GM18868 (cell line): Measurements from ENCODE around the gene PIP5K1C.
"Not testable (repeated sequence)": the region's sequence is repeated elsewhere in the genome, so short reads cannot be mapped to it uniquely, and the experiment has no call there.

Source experiments
- ATAC-seq: cut with Tn5 transposase; IDR thresholded peaks from one replicate; pipeline ENCODE4 v1.9.1; 2021; ENCODE audit warnings: mild to moderate bottlenecking, moderate library complexity; ENCODE audit not compliant: unreplicated experiment

Gene PIP5K1C

DNA sequence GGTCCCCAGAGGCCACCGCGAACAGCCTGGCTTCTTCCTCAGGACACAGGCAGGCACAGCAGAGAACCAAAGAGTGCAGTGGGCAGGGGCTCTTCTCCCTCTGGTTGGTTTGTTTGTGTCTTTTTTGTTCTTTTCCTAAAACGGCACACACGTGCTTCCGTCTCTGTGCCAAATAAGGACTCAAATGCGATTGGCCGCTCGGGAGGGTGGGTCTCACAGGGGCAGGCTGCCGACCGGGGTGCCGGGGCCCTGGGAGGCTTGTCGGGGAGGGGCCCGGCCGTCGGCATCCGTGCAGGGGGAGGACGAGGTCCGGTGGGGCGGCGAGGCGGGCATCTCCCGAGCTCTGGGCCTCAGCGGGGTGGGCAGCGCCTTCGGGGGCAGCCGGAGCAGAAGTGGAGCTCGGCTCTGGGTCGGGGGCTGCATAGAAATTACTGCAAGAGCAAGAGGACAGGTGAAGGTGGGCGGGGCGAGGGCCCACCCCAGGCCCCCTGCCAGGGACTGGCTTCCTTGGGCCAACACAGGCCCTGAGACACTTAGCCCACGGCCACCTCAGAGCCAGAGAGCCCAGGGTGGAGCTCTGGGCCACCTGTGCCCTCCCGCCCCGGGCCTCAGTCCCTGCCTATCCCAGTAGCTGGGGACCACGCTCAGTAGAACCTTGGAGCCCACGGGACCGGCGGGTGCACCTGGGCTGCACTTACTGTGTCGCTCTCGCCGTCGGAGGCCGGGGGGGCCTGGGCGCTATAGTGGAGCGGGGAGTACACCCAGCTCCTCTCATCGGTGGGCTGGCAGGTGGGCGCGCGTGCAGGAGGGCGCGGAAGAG lies 67.3 kb downstream of the PIP5K1C start:
- no peak for ATAC-seq

DNA sequence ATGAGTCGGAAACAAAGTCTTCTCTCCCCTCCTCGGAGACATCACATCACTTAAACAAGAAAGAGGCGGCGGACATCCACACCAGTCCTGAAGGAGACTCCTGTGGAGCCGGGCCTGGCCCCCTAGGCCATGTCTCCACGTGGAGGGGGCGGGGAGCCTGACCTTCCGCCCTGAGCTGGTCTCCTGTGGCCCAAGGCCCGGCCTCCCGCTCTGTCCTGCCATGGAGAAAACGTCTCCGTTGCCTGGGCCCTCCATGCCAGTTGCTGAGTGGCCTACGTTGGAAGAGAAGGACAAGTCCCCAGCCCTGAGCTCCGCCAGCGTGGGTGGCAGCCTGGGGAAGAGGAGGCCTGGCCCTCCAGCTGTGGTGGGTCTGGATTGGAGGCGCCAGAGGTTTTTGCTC lies 68.2 kb downstream of the PIP5K1C start:
- ATAC-seq: no peak

DNA sequence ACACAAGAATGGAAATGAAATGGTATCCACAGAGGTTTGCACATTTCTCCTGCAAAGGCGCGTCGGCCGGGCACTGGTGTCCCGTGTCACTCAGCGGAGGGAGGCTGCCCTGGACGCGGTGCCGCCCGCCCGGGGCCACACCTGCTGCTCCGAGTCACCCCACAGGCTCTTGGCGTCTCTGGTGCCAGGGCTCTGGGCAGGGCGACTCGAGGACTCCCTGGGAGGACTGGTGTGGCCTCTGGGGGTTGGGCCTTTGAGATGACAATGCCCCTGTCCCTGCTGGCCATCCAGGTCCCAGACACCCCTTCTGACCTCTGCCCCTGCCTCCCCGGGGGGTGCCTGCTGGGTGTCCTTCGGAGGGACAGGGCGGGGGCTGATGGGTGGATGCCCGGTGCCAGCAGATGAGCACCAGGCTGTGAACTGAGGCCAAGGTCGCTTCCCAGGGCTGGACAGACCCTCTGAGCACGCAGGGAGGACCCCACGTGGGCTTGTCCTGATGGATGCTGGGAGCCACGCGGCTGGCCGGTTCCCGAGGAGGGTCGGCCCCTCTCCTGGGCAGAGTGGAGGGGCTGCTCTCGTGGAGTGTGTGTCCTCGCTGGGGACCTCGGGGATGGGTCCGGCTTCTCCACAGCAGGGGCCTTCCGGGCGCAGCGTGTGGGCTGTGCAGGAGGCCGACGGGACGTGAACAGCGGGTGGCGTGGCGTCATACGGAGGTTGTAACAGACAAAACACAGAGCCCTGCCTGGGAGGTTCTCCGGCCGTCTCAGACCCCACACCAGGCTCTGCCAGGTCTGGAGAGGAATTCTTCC lies 69.0 kb downstream of the PIP5K1C start:
- ATAC-seq: no peak

DNA sequence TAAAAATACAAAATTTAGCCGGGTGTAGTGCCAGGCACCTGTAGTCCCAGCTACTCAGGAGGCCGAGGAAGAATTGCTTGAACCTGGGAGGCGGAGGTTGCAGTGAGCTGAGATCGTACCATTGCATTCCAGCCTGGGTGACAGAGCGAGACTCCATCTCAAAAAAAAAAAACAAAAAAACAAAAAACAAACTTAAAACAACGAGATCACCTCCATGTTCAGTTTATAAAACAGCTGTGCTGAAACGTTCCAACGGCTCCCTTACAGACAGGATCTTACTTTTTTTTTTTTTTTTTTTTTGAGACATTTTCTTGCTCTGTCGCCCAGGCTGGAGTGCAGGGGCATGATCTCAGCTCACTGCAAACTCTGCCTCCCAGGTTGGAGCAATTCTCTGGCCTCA lies 71.5 kb downstream of the PIP5K1C start:
- not testable (repeated sequence) for ATAC-seq

DNA sequence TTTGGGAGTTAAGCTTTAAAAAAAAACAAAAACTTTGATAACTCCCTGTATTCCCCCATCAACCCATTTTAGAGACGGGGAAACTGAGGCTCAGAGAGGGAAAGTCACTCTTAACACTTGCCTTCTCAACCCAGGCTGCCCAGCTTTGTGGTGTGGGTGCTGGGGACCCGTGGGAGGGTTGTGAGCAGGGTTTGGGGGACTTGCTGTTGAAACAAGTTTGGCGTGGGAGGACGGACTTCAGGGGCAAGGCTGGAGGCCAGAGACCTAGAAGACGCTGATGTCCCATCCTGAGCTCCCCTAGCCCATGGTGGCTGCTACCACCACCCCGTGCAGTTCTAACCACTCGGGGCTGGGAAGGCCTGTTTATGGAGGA lies 72.9 kb downstream of the PIP5K1C start:
- ATAC-seq: no peak

DNA sequence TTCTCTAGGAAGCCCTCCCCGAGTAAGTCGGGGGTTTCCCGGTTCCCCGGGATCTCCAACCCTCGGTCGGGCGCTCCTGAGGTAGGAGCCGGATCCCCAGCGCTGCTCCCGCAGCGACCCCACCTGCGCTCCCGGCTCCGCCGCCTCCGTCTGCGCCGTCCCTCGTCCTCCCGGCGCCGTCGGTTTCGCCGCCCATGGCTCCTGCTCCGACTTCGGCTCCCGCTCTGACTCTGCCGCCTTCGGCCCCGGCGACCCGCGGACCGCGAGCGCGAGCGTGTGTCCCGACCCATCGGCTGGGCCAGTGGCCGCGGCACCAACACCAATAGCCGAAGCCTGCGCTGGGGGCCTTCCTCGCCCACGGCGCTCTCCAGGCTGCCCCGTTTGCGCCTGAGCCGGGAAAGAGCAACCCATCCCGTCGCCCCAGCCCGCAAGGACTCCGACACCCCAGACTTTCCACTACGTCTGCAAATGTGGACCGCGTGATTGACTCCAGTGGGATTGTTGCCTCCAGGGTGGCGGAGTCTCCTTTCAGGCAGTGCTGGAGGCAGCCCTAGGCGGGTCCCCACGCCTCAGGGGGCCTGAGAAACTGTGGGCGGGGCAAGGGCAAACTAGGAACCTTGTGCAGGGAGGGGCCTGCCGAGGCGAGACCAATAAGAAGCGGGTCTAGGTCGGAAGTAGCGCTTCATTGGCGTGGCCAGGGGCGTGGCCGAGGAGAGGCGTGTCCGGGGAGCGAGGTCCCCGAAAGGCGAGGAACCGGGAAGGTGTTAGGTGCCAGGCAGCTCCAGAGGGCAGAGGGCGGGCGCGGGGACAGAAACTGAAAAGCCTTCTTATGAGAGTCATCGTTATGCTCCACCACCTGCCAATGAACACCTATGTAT lies 73.6 kb downstream of the PIP5K1C start, which contains the start of gene CACTIN:
TSS of gene CACTIN (minus strand) at position 318 of the 878 bp plus-strand sequence. CDS start at position 290, 28 bp downstream.
- peak; percentile 92 for ATAC-seq

DNA sequence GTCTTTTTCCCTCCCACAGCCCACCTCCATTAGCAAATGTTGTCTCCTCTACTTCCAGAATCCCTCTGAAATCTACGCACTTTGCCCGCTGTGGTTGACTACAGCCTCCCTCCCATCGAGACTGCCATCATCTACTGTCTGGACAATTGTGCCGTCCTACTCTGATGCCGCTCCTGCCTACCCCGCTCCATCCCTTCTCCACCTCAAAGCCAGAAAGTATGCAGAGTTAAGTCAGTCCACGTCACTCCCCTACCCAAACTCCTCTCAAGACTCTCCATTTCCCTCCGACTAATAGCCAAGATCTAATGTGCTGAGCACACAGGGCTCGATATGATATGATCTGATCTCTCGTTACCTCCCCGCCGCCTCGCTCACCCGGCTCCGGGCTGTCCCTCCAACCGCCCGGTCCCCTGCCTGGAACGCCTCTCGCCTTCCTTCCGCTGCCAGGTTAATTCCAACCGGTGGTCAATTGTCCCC lies 74.2 kb downstream of the PIP5K1C start:
- ATAC-seq: no peak

DNA sequence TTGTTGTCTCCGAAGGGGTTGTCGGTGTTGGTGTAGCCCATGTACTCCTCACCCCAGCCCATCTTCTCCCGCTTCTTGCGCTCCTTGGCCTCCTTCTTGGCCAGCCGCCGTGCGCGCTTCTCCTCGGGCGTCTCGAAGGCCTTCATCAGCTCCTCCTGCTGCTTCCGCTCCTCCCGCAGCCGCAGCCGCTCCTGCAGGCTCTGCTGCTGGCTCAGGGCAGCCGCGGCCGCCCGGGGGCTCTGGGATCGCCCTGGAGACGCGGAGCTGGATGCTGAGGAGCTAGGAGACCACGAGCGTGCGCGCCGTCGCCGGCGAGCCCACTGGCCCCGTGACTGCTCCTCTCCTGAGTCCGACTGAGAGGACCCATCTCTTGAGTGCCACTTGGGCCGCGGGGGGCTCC lies 76.6 kb downstream of the PIP5K1C start:
- ATAC-seq: no peak

DNA sequence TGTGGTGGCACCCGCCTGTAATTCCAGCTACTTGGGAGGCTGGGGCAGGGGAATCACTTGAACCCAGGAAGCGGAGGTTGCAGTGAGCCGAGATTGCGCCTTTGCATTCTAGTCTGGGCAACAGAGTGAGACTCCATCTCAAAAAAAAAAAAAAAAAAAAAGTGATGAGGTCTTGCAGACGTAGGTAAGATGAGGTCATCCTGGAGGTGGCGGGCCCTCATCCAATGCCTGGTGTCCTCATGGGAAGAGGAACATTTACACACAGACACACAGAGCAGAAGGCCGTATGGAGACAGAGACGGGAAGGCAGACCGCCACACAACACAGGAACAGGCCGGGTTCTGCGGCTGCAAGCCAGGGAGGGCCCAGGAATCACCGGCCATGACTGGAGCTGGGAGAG lies 78.0 kb downstream of the PIP5K1C start:
- no peak for ATAC-seq

DNA sequence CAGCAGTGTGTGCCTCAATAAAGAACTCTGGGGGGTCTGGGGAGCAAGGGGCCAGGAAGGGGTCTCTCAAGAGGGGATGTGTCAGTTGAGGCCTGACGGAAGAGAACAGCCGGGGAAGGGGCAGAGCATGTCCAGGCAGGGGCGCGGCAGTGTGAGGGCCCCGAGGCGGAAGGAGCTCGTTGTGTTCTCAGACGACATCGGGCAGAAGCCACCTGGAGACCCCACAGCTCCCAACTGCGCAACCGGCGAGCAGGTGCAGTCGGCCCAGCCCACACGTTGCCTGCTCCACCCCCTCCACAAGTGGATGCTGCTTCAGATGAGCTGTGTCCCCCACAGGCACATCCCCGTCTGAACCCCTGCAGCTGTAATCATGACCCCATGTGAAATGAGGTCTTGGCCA lies 78.6 kb downstream of the PIP5K1C start:
- no peak for ATAC-seq

DNA sequence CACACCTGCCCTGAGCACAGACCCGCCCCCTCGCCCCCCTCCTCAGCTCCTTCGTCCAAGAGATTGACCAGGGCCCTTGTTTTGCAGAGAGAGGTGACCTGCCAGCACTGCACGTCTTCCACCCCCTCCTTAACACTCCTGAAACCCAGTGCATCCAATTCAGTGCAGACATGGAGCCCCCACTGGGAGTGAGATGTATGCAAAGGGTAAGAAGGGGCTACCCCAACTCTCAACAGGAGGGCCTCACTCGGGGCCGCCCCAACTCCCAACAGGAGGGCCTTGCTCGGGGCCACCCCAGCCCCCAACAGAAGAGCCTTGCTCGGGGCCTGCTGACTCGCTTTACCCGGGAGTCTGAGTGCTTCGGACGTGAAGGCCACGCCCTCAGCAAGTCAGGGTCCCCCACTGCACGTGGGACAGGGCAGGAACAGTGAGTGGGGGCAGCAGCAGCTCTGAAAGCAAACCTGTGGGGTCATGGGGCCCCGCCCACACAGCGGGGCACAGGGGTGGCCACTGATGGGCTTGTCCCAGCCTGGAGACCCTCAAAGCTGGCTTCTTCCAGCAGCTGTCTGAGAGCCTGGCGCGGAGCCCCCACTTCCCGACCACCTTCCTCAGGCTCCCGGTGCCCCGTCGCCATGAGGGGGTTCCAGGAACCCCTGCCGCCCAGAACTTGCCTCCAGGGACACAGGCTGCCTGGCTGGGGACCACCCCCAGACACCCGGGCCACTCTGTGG lies 79.3 kb downstream of the PIP5K1C start:
- no peak for ATAC-seq

DNA sequence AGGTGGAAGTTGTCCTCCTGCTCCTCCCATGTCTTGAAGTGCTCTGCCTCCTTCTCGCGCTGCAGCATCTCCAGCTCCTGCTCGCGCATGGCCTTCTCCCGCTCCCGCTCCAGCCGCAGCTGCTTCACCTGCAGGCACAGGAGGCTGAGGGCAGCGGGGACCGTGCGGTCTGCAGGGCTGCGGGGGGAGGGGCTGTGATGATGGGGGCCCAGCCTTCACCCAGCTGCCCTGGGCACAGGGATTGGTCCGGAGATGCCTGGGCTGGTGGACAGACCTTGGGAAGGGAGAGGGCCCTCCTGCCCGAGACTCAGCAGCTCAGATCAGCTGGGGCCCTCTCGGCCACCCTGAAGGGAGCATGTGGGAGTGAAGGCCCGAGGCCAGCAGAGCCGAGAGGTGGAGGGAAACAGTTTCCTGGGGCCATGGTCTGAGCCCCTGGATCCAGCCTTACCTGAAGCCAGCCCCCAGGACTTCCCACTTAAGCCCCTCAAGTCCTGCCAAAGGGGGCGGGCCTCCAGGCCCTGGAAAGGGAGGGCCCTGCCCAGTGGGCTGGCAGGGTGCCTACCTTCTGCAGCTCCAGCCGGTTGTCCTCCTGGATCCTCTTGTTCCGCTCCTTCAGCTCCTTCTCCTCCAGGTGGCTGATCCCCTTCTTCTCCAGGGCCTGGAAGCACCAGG lies 80.0 kb downstream of the PIP5K1C start:
- no peak for ATAC-seq

DNA sequence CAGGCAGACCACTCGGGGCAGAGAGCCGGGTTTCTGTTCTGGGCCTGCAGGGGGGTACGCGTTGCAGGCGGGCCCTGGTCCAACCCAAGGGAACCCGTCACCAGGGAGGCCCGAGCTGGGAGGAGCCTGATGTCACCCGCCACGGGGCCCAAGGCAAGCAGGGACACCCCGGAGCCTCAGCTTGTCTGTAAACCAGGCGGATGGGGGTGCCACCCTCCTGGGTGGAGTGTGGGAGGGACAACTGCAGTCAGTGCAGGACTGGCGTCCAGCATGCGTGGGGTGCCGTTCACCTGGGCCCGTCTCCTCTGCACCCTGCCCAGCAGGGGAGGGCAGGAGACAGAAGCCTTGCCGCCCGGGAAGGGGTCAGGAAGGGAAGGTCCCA lies 80.6 kb downstream of the PIP5K1C start:
- no peak for ATAC-seq

DNA sequence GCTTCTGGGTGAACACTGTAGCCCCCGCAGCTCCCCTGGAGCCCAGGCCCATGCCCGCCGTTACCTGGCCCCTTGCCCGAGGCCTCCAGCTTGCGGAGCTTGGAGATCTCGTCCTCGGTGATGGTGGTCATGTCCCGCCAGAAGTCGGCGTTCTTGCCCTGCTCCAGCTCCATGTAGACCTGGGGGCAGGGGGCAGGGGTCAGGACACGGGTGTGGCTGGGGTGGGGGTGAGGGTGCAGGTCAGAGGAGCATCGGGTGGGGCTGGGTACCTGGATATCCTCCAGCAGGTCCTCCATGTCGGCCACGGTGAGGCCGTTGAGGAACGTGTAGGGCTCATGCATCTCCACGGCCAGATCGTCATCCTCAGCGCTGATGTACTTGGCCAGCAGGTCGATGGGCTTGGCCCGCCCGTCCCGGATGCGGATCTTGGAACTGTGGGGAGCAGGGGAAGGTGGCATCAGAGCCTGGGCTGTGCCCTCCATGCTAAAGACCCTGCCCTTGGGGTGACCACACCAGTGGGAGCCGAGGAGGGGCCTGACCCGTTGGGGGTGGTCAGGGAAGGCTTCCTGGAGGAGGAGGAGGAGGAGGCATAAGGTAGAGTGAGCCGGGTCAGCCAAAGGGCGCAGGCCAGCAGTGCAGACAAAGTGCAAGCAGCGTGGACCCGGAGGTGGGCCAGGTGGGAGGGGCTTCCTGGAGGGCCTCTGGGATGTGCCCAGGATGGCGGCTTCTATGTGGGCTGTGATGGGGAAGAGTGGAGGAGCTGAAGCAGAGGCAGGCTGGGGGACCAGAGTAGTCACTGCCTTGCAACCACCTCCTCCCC lies 81.2 kb downstream of the PIP5K1C start:
- ATAC-seq: no peak

DNA sequence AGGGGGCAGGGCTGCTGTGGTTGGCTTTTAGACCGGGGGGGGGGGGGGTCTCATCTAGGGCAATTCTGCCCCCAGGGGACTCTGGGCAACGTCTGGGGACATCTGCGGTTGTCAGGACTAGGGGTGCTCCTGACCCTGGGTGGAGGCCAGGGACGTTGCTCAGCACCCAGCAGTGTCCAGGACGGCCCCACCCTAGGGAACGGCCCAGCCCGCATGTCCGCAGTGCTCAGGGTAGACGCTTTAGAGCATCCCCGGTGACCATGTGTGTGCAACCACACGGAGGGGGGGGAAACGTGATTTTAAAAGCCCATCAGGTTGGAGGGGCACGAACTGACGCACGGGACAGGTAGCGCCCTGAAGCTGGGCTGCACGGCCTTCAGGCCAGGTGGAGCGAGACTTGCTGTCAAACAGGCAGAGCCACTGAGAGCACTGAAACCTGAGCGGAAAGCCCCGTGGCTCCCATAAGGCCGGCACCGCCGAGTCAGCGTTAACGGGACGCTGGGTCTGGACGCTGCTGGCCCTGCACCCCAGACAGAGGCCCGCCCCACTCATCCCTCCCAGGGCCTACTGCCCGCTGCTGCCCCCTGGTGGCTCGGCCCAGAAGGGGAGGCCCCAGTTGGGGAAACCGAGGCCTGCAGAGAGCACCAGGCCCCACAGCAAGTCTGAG lies 82.0 kb downstream of the PIP5K1C start:
- ATAC-seq: no peak

DNA sequence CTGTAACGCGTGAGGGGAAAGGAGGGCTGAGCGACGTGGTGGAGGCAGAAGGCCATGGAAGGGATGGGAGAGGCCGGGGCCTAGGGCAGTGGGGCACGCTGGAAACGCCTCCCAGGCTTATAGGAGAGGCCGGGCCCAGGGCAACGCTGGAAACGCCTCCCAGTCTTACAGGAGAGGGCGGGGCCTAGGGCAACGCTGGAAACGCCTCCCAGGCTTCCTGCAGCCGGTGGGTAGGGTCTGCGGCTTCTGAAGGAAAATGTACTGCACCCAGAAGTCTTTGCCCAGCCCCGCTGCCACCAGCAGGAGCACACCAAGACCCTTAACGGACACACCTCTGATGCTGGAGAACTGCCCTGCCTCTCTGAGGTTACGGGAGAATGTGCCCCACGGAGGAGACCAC lies 82.8 kb downstream of the PIP5K1C start:
- ATAC-seq: no peak

DNA sequence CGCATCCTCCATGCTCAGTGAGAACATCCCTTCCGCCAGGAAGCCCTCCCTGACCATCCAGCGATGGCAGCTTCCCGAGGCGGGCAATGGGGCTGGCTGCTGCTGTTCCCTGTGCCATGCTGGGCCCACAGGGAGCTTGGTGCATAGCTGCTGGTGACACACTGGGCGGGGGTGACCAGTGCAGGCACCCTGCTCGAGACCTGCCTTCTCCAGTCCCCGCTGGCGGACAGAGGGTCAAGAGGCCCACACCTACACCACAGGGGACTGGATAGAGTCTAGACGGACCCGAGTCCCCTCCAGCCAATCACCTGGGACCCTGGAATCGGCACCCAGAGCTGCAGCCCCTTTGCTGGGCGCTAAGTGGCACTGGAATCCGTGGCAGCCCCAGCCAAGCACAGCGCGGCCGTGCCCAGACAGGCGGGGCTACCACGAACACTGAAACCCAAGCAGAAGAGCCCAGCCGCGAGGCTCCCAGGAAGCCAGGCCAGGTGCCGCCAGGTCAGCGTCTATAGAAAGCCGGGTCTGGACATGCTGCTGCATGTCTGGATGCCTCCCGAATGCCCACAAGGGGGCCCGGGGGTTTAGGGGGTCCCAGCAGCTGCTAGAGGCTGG lies 84.6 kb downstream of the PIP5K1C start:
- no peak for ATAC-seq
